Islet precursor cell (in vitro differentiated cells): Measurements from ENCODE around the gene RPGRIP1L.
A peak's percentile ranks its signal among the peaks of the same experiment; 100 is the strongest.

ENCODE experiments used
- DNase-seq: peaks from one replicate; pipeline ENCODE4 v3.0.0-alpha.2; 2018

RPGRIP1L gene

DNA sequence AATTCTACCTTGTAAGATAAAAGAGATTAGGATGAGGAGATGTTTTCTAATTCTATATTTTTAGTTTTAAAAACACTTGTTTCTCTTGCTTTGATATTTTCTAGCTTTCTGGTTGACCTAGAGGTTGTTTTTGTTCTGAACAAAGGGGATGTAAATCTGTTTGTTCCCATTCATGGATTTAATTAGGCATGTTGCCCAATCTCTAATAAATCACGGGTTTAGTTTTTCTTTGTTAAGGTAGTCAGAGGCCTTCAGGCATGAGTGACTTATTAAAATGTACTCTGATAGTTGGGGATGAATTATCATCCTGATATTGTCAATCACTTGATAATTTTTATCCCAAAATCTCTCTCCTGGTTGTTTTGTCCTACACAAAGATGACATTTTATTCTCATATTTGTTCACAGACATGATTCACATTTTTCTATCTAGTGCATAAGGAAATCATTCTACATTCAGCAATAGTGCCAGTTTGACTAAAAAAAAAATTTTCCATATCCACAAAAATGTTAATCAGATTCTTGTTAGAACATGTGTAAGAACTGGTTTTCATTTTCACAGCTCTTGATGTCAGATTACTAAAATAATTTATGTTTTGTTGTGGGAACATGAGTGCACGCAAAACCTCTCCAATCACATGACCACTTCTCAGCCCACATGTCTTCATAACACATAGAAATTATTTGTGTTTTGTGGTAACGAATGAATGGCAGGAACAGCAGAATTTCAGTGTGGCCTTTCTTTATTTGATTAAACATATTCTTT is 105.0 kb downstream of the RPGRIP1L start:
- no peak for DNase-seq

DNA sequence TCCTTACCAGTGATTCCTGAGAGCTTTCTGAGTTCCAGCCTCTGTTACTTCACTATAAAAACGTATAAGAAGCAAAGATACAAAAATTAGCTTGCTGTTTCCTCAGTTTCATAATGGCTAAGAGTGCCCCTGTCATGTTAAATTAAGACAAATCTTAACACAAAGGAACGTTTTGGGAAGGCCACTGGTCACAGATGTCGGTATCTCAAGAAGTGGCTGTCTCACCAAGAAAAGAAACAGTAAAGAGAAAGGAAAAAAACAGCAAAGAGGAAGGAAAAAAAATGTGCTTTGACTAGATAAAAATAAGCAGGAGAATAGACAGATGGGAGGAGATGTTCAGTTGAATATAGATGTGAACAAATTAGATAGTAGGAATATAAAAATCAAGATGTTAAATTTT is 105.9 kb downstream of the RPGRIP1L start:
- DNase-seq, result no peak

DNA sequence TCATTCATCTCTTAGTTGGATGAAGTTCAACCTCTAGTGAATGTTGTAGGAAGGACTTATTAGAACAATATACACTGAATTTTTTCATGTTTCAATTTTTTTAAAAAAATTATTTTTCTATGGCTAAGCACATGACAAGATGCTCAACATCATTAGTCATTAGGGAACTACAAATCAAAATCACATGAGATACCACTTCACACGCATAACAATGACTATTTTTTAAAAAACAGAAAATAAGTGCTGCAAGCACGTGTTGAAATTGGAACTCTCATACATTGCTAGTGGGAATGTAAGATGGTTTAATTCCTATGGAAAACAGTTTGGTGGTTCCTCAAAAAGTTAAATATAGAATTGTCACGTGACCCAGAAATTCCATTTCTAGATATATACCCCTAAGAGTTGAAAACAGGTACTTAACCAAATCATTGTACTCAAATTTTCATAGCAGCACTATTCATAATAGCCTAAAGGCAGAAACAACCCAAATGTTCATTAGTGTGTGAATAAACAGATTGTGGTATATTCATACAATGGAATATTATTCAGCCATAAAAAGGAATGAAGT is 115.5 kb downstream of the RPGRIP1L start:
- DNase-seq, result no peak

DNA sequence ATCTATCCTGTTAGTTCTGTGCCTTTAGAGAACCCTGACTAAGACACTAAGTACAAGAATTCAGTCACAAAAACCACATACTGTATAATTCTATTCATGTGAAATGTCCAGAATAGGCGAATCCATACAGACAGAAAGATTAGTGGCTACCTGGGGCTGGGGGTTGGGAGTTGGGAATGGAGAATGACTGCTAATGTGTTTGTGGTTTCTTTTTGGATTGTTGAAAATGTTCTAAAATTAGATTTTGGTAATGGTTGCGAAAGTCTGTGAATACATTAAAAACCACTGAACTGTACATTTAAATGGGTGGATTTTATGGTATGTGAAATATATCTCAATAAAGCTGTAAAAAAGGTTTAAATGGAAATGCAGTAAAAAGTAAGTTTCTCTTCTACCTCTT is 120.3 kb downstream of the RPGRIP1L start:
- no peak for DNase-seq

DNA sequence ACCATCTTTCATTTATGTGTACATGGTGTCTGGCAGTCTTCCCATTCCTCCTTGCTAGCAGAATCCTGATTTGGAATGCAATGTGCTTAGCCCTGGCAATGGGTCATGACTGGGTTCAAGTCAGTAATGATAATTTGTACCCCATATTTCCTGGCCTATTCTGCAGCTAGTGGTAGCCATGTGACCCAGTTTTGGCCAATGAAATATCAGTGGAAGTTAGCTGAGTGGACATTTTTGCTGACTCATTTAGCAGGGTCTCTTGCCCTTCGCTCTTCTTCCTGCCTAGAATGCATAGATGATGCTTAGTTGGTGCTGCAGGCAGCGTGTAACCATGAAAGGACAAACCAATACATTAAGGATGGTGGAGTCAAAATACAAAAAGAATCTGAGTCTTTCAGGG is 121.9 kb downstream of the RPGRIP1L start:
- DNase-seq, result no peak

DNA sequence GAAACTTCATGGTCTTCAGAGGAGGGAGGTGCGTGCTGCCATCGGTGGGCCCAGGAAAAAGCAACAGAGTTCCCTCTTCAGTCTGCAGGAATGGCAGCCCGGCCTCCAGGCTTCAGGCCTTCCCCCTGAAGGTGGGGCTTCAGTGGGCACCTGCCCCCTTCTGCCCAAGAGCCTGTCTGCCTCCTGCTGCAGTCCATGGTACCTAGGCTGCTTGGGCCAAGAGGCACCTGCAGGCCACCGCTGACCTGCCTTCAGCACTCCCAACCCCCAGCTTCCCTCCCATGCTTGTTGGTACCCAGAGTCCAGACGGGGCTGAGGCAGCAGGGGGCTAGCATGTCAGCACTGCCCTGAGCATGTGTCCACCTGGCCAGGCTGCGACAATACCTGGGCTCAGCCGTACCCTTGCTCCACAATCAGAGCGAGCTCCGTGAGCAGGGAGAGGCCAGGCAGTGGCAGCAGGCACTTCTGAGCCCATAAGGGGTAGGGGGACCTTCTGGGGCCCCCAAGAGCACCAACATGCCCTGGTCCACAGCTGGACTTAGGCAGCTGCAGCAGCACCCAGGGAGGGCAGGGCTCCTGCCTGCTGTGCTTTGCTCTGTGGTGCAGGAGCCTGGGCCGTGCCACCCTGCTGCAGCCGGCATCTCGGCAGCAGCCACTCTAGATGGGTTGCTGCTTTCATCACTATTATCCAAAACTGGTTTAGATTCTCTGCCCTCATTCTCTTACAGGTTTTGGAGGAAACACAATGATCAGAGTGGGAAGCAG is 123.4 kb downstream of the RPGRIP1L start:
- DNase-seq, result no peak

DNA sequence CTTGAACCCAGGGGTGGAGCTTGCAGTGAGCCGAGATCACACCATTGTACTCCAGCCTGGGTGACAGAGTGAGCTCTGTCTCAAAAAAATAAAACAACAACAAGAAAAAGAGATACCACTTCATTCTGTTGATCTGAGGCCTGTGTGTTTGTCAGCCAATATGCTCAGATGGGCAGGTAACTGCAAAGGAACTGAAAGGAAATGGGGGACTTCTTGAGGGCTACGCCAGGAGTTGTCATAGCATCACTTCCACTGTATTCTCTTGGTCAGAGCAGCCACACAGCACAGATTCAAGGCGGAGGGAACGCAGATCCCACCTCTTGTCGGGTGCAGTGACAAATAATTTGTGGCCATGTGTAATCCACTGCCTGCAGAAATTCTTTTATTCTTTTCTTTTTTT is 126.8 kb downstream of the RPGRIP1L start:
- no peak for DNase-seq

DNA sequence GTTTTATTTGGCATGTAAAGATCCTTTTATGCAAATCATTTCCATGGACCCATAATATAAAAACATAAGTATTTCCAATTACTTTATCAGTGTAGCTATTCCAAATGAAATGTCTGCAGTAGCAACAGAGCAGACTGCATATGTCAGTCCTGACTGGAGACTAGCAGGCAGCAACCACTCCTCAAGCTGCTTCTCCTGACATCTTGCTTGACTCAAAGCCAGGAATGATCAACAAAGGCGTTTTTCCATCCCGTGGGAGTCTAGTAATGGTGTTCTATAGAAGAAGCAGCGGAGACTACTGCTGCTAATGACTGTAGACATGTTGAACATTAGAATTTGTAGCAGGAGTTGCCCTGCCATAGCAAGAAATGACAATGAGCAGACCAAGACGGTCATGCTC is 127.4 kb downstream of the RPGRIP1L start:
- DNase-seq, result no peak

DNA sequence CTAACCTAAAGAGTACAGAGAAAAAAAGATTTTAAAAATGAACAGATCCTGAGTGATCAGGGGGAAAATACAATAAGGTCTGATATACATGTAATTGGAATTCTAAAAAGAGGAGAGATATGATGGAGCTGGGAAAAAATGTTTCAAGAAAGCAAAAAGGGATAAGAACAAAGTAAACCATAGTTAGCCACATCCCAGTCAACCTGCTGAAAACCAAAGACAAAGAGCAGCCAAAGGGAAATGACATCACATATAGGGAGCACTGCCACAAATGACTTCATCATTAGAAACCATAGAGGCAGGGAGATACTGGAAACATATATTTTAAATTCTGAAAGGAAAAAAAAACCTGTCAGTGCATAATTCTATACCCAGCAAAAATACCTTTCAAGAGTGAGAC is 131.9 kb downstream of the RPGRIP1L start:
- DNase-seq, result no peak

DNA sequence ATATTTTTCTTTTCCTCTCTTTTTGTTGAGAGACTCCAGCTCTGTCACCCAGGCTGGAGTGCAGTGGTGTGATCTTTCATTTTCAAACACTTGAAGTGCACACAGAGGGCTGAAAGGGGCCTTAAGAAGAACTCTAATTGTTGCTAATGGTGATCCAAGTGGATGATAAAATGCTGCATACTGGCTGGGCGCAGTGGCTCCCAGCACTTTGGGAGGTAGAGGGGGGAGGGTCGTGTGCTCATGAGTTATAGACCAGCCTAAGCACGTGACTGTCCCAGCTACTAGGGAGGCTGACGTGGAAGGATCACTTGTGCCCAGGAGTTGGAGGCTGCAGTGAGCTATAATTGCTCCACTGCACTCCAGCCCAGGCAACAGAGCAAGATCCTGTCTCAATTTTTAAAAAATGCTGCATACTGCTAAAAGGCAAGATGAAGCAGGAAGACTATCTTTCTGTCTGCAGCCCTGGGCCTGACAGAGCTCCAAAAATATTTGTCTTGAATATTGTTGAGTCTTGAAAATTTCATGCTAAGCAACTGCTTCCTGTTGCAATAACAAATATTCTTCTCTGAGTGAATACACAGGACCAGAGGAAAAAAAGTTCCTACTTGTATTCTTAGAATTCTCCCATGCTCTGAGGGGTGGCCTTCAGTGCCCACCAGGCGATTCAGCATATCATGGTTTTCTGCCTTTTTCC is 137.0 kb downstream of the RPGRIP1L start:
- DNase-seq, result peak; percentile 67

DNA sequence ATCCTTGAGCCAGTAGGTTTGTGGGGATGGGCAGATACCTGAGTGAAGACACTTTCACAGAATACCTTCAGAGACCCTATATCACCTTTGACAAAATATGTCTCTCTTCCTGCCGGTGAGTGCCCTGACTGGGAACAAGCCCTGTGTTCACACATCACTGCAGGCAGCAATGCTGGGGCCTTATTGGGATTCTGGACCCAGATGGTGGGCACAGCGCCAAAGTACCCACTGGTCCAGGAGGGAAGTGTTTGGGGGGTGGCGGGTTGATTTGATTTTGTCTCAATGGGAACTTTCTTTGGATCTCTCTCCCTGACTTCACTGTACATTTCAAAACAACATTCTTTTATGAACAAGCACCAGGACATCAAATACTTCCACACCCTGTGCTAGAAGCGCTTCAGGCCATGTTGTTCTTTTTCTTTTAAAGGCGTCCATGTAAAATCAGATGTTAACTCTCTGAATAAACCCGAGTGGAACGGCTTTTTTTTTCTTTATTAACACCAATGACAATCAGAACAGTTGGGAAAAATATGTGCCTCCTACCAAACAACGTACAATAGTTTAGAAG is 138.3 kb downstream of the RPGRIP1L start:
- DNase-seq, result no peak

DNA sequence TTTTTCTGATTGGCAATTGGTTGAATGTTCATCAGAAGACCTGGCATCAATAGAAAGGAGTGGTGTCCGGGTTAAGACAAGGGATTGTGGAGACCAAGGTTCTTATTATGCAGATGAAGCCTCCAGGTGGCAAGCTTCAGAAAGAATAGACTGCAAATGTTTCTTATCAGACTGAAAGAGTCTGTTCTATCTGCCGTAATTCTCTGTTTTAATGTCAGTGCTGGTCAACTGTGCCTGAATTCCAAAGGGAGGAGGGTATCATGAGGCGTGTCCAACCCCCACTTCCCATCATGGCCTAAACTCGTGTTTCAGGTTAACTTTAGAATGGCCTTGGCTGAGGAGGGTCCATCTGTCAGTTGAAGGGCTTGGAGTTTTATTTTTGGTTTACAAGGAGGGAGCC is 140.2 kb downstream of the RPGRIP1L start:
- no peak for DNase-seq

DNA sequence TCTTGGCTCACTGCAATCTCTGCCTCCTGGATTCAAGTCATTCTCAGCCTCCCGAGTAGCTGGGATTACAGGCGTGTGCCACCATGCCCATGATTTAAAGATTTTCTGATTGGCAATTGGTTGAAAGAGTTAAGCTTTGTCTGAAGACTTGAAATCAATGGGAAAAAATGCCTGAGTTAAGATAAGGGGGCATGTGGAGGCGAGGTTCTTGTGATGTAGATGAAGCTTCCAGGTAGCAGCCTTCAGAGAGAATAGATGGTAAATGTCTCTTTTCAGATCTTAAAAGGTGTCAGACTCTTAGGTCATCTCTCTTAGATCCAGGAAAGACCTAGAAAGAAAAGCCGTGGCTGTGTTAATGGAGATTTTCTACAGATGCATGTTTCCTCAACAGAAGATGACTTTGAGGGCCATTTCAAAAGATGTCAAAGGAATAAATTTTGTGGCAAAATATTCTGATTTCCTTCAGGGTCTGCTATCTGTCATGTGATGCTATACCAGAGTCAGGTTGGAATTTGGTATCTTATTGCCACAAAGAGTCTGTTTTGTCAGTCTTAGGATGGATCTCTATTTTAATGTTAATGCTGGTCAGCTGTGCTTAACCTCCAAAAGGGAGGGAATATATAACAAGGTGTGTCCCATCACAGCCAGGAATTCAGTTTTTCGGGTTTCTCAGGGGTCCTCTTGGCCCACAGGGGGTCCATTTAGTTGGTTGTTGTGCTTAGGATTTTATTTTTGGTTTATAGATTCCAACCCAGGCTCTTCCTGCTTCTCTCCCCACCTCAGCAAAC is 142.4 kb downstream of the RPGRIP1L start:
- no peak for DNase-seq

DNA sequence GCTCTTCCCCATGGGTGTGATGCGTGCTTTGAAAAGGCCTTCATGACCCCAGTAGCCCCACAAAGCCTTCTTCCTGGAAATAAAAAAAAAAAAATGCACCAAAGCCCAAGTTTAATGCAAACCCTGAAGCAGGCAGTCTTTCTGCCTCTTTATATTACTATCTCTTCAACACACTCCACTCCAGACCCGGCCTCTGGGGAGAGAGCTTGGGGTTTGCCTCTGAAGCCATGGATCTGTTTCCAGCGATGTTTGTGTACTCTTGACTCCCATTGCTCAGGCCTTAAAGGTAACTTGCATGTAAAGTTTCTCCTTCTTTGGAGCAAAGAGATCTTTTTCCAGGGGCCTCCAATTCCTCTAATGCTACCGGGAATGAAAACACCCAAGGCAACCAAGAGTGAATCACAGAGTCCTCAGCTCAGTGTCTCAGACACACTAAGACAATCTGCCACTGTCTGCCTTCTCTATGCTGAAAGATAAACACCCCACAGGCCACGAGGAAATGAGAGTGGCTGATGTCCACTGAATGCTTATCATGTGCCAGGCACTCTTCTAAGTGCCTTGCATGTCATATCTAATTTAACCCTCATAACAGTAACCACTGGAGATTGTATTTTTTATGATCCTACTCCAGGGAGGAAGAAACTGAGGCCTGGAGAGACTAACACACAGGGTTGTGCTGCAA is 144.2 kb downstream of the RPGRIP1L start:
- no peak for DNase-seq

DNA sequence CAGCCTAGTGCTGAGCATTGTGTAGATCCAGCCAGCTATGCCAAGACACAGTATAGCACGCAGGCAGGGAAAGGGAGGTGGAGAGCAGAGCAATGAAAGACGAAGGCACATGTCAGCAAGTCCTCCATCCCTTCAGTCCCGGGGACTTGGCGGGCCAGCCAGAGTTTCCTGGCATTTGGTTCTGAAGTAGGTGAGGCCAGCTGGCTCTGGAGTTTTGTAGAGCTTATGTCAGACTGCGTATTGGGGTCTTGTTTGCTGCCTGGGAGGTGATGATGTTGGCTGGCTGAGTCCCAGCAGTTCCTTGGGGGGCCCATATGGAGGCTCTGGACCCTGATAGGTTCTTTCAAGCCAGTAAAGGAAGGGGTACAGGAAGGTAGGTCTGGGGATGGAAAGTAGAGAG is 144.9 kb downstream of the RPGRIP1L start:
- no peak for DNase-seq

DNA sequence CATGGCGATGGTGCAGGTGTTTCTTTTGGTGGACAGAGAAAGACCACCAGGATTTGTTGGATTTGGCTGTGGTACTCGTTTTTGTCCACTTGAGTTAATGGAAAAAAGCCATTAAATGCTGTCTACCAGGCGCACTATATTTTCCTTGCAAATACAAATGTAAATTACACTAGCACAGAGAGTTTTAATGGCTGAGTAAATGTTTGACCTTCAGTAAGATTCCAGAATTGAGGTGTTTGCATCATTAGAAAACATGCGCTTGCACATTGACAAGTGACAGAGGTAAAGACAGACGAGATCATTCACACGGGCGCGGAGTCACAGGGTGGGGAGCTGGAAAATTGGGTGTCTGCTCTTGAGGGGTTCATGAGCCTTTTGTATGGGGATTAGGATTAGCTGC is 147.1 kb downstream of the RPGRIP1L start:
- DNase-seq, result no peak

DNA sequence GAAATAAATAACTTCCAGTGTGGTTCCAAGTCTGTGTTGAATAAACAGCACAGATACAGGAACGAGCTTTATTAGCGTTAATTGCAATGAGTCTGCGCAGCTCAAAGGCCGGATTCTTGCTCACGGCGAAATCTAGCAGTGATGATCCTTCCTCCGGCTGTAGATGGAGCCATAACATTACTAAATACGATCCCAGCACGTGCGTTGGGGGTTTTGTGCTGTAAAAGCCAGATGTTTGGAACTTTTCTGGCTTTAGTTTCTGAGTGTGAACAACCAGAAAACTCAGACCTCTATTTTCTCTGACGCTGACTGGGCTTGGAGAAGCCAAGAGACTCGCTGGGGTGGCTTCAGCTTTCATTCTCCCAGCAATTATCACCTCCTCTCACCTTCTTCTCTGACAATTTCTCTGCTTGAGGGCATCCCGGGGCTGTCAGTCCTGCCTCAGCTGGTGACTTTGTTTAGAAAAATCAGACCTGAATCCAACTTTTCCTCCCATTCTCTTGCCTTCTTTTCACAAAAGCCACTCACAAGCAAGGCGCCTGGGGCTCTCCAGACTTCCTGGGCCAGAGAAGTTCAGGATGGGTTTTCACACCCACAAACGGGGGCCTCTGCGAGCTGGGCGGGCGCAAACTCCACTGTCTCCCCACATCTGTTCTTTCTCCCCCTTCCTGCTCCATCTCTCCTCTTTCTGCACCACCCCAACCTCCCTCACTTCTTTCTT is 153.5 kb downstream of the RPGRIP1L start:
- DNase-seq, result peak; percentile 79
